ENCODE measurements around the gene MRPL20. TPM values are rescaled to one million over a fixed set of nuclear protein-coding genes. Genes with fewer than 3 reads are reported as not detected.
A peak's percentile ranks its signal among the peaks of the same experiment; 100 is the strongest.

The MRPL20 gene
- total and polyA plus RNA-seq, 9 of the 15 experiments (the other 6 are each of a cell fraction or from before 2014, with no cell fraction given), result 180 to 671 (median 229) TPM

- TF ChIP-seq ZBTB33 (CRISPR knock-in tag; IDR thresholded peaks at IDR 0.05) (peak; percentile 98), ZNF133 (CRISPR knock-in tag; IDR thresholded peaks at IDR 0.05) (no peak), TRIM24 (IDR thresholded peaks at IDR 0.05) (peak; percentile 17 to 51; a peak in 1 of 4 replicates), CBFA2T3 (IDR thresholded peaks at IDR 0.05) (0 out of 2 replicates have a peak, but pooled peaks have one; percentile 13), HES1 (IDR thresholded peaks at IDR 0.05; ENCODE audit: low read depth) (no peak), CHD1 (IDR thresholded peaks at IDR 0.05; ENCODE audit: low read length) (no peak), CAMTA2 (CRISPR knock-in tag; conservative IDR thresholded peaks at IDR 0.05) (no peak), ZNF239 (CRISPR knock-in tag; IDR thresholded peaks at IDR 0.05) (no peak), MITF (IDR thresholded peaks at IDR 0.05) (no peak), POLR2A (conservative IDR thresholded peaks at IDR 0.05) (peak; percentile 74)
Measured at GRCh38 chr1:1402072-1402900, 4.8 kb downstream of the MRPL20 start (continued).
